Measurements from ENCODE around the gene ERCC6L. TPM values are rescaled to one million over a fixed set of nuclear protein-coding genes. Genes with fewer than 3 reads are reported as not detected.

The ERCC6L gene
- total RNA-seq, 1 donor from 2014 or later: under 0.01 TPM

DNA sequence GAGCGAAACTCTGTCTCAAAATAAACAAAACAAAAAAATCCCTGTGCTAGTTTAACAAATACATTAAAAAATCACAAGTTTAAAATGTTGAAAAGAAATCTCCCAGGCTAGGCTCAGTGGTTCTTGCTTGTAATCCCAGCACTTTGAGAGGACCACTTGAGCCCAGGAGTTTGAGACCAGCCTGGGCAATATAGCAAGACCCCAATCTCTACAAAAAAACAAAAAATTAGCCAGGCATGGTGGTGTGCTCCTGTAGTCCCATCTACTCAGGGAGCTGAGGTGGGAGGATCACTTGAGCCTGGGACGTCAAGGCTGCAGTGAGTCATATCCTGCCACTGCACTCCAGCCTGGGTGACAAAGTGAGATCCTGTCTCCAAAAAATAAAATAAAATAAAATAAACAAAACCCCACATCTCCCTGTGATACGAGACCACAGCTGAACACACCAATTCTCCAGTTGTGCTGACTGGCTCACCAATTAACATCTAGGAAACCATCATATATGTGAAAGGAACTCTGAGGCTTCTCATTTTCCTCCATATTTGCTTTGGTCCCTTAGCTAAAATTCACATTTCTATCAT lies 30.9 kb upstream of the ERCC6L start:
- no peak overlapping the region for H3K4me3 ChIP-seq (ENCODE audit: low read depth, low read length)
- DNase-seq (ENCODE audit: low read depth): peak; percentile 33
- H3K27me3 ChIP-seq (ENCODE audit: control insufficient read depth, insufficient read depth, low read length): no peaks in the 10 kb centered on the region
- no peak for FAIRE-seq
- peaks cover 7% of the 10 kb centered on the region for H3K36me3 ChIP-seq (ENCODE audit: control insufficient read depth, insufficient read depth, low read length)
- TF ChIP-seq, protein P1, sequence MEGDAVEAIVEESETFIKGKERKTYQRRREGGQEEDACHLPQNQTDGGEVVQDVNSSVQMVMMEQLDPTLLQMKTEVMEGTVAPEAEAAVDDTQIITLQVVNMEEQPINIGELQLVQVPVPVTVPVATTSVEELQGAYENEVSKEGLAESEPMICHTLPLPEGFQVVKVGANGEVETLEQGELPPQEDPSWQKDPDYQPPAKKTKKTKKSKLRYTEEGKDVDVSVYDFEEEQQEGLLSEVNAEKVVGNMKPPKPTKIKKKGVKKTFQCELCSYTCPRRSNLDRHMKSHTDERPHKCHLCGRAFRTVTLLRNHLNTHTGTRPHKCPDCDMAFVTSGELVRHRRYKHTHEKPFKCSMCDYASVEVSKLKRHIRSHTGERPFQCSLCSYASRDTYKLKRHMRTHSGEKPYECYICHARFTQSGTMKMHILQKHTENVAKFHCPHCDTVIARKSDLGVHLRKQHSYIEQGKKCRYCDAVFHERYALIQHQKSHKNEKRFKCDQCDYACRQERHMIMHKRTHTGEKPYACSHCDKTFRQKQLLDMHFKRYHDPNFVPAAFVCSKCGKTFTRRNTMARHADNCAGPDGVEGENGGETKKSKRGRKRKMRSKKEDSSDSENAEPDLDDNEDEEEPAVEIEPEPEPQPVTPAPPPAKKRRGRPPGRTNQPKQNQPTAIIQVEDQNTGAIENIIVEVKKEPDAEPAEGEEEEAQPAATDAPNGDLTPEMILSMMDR (IDR thresholded peaks at IDR 0.05; ENCODE audit: insufficient read depth, low read length, severe bottlenecking): no peak

DNA sequence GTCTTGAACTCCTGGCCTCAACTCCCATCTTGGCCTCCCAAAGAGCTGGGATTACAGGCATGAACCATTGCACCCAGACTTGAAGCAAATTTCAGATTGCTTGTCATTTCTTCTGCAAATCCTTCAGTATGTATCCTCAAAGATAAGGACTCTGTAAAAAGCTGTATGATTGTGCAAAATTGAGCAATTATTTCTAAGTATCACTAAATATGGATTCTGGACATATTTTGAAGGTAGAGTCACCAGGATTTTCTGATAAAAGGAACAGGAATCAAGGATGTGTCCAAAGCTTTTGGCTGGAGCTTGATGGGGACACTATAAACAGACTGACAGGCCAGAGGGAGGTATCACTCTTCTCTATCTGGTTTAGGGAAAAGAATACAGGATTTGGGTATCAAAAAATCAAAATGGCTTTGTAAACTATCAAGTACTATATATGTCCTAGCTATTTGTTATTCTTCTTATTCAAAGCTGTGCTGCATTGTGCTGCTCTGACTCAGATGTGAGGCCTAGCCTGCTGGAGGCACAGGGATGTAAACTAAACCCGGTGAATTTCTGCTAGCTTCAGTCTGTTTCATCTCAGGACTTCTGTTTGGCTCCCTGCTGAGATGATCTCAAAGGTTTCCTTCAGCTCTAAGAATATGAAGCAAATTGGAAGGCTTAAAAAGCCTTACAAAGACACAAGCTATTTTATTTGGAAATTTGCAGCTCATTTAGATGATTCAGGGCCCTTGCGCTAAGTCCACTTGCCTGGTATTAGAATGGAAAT lies 30.0 kb upstream of the ERCC6L start:
- Histone ChIP-seq H3K36me3 (ENCODE audit: control insufficient read depth, insufficient read depth, low read length) (peaks cover 4% of the 10 kb centered on the region), H3K4me3 (ENCODE audit: low read depth, low read length) (no peak overlapping the region), H3K27me3 (ENCODE audit: control insufficient read depth, insufficient read depth, low read length) (no peaks in the 10 kb centered on the region)
- TF ChIP-seq, protein P1 (IDR thresholded peaks at IDR 0.05; ENCODE audit: insufficient read depth, low read length, severe bottlenecking): no peak
- no peak for FAIRE-seq
- DNase-seq (ENCODE audit: low read depth): no peak

DNA sequence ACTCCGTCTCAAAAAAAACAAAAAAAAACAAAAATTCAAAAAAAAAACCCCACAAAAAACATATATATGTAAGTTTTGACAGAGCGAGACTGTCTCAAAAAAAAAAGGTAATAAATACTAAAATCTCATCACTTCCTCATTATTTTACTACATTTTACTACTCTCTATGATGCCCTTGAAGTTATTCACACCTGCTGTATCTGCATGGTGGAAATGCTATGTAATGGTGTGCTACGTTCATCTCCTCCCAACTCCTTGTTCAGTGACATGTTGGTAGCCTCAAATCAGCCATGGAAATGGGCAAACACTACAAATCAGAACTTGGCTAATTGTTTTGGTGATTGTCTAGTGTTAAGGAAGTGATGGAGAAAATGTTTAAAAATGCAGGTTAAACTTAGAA lies 26.4 kb upstream of the ERCC6L start:
- H3K4me3 ChIP-seq (ENCODE audit: low read depth, low read length): no peak overlapping the region
- no peaks in the 10 kb centered on the region for H3K27me3 ChIP-seq (ENCODE audit: control insufficient read depth, insufficient read depth, low read length)
- DNase-seq (ENCODE audit: low read depth) (no peak), FAIRE-seq (no peak)
- TF ChIP-seq, protein P1 (IDR thresholded peaks at IDR 0.05; ENCODE audit: insufficient read depth, low read length, severe bottlenecking): no peak
- peaks cover 1% of the 10 kb centered on the region for H3K36me3 ChIP-seq (ENCODE audit: control insufficient read depth, insufficient read depth, low read length)

DNA sequence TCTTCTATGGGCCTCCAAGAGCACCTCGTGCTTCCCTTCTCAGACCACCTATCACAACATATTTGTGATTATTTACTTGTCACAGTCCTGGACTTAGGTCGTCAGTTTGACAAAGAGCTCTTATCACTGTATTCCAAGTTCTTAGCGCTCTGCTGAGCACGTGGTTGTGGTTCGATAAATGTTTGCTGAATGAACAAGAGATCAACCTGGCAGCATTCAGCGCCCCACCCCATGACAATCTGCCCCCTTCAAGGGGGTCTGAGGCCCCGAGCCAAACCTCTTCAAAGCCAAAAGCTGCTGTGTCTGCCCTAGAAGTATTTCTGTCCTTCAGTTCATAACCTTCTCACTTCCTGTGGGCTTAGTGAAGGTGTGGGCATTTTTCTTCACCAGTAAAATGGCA lies 23.2 kb upstream of the ERCC6L start:
- FAIRE-seq: no peak

DNA sequence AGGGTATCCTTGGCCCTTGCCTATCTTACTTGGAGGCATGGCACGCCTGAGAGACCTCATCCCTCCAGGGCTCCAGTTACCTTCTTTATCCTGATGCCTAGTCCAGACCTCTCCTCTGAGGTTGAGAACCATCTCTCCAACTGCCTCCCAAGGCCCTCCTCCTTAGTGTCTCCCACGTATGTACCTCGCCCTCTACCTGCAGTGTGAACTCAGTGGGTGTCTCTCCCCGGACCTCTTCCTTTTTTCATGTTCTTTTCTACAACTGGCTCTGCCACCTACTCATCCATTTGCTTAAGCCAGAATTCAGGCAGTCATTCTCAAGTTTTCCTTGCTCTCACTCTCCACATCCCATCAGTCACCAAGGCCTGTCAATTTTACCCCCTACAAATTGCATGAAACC lies 21.6 kb upstream of the ERCC6L start:
- Histone ChIP-seq H3K27me3 (ENCODE audit: control insufficient read depth, insufficient read depth, low read length) (no peaks in the 10 kb centered on the region), H3K4me3 (ENCODE audit: low read depth, low read length) (no peak overlapping the region), H3K36me3 (ENCODE audit: control insufficient read depth, insufficient read depth, low read length) (no peaks in the 10 kb centered on the region)
- TF ChIP-seq, protein P1 (IDR thresholded peaks at IDR 0.05; ENCODE audit: insufficient read depth, low read length, severe bottlenecking): no peak
- FAIRE-seq: no peak
- no peak for DNase-seq (ENCODE audit: low read depth)

More for the DNA sequence above, 23.2 kb upstream of the ERCC6L start:
- no peak for DNase-seq (ENCODE audit: low read depth)
- no peak overlapping the region for H3K4me3 ChIP-seq (ENCODE audit: low read depth, low read length)
- H3K36me3 ChIP-seq (ENCODE audit: control insufficient read depth, insufficient read depth, low read length): no peaks in the 10 kb centered on the region
- no peaks in the 10 kb centered on the region for H3K27me3 ChIP-seq (ENCODE audit: control insufficient read depth, insufficient read depth, low read length)
- TF ChIP-seq, protein P1 (IDR thresholded peaks at IDR 0.05; ENCODE audit: insufficient read depth, low read length, severe bottlenecking): no peak
